Measurements from ENCODE around the gene CCNYL1.

Gene CCNYL1

GRCh38 chr2:207766041-207766551 is 54.7 kb downstream of the CCNYL1 start:
- DNase-seq (ENCODE audit: low spot score) = no peak

GRCh38 chr2:207766697-207767460 is 55.4 kb downstream of the CCNYL1 start:
- DNase-seq (ENCODE audit: low spot score) = no peak

GRCh38 chr2:207767461-207768167 is 56.2 kb downstream of the CCNYL1 start:
- DNase-seq (ENCODE audit: low spot score) = no peak

GRCh38 chr2:207768168-207768865 is 56.9 kb downstream of the CCNYL1 start:
- DNase-seq (ENCODE audit: low spot score) = no peak

GRCh38 chr2:207768866-207769596 is 57.6 kb downstream of the CCNYL1 start:
- no peak for DNase-seq (ENCODE audit: low spot score)

- DNase-seq (ENCODE audit: low spot score) = no peak
These were observed 59.4 kb downstream of the CCNYL1 start for GRCh38 chr2:207770602-207771404.

- DNase-seq (ENCODE audit: low spot score) = no peak
These were observed 60.0 kb downstream of the CCNYL1 start for GRCh38 chr2:207771421-207771820.

- no peak for DNase-seq (ENCODE audit: low spot score)
These were observed 60.8 kb downstream of the CCNYL1 start for GRCh38 chr2:207772081-207772843.

- no peak for DNase-seq (ENCODE audit: low spot score)
These were observed 61.4 kb downstream of the CCNYL1 start for GRCh38 chr2:207772844-207773205.

GRCh38 chr2:207775473-207775872 is 64.0 kb downstream of the CCNYL1 start:
- no peak for DNase-seq (ENCODE audit: low spot score)

- no peak for DNase-seq (ENCODE audit: low spot score)
These were observed 65.7 kb downstream of the CCNYL1 start for GRCh38 chr2:207777124-207777523.

GRCh38 chr2:207778298-207778882 is 67.0 kb downstream of the CCNYL1 start:
- DNase-seq (ENCODE audit: low spot score) = no peak

GRCh38 chr2:207779523-207779922 is 68.1 kb downstream of the CCNYL1 start:
- no peak for DNase-seq (ENCODE audit: low spot score)

- DNase-seq (ENCODE audit: low spot score) = no peak
These were observed 71.0 kb downstream of the CCNYL1 start for GRCh38 chr2:207782238-207783030.

GRCh38 chr2:207783514-207783913 is 72.1 kb downstream of the CCNYL1 start:
- DNase-seq (ENCODE audit: low spot score) = no peak

- DNase-seq (ENCODE audit: low spot score) = no peak
These were observed 73.5 kb downstream of the CCNYL1 start for GRCh38 chr2:207784898-207785297.

GRCh38 chr2:207787017-207787416 is 75.6 kb downstream of the CCNYL1 start:
- no peak for DNase-seq (ENCODE audit: low spot score)

- DNase-seq (ENCODE audit: low spot score) = no peak
These were observed 76.4 kb downstream of the CCNYL1 start for GRCh38 chr2:207787800-207788199.

GRCh38 chr2:207790898-207791297 is 79.5 kb downstream of the CCNYL1 start:
- no peak for DNase-seq (ENCODE audit: low spot score)
